ENCODE results near the gene IGSF3.

IGSF3 gene

GRCh38 chr1:116679091-116679827 lies 11.7 kb upstream of the IGSF3 start:
- DNase-seq (ENCODE audit: low read depth in 1 of 2, low spot score in 1 of 2) = no peak
- TF ChIP-seq POLR2AphosphoS5 (IDR thresholded peaks at IDR 0.05; ENCODE audit: low read depth) = no peak
- TF ChIP-seq SPI1 (IDR thresholded peaks at IDR 0.05; ENCODE audit: borderline replicate concordance, low read depth) = no peak
- TF ChIP-seq, protein P1, sequence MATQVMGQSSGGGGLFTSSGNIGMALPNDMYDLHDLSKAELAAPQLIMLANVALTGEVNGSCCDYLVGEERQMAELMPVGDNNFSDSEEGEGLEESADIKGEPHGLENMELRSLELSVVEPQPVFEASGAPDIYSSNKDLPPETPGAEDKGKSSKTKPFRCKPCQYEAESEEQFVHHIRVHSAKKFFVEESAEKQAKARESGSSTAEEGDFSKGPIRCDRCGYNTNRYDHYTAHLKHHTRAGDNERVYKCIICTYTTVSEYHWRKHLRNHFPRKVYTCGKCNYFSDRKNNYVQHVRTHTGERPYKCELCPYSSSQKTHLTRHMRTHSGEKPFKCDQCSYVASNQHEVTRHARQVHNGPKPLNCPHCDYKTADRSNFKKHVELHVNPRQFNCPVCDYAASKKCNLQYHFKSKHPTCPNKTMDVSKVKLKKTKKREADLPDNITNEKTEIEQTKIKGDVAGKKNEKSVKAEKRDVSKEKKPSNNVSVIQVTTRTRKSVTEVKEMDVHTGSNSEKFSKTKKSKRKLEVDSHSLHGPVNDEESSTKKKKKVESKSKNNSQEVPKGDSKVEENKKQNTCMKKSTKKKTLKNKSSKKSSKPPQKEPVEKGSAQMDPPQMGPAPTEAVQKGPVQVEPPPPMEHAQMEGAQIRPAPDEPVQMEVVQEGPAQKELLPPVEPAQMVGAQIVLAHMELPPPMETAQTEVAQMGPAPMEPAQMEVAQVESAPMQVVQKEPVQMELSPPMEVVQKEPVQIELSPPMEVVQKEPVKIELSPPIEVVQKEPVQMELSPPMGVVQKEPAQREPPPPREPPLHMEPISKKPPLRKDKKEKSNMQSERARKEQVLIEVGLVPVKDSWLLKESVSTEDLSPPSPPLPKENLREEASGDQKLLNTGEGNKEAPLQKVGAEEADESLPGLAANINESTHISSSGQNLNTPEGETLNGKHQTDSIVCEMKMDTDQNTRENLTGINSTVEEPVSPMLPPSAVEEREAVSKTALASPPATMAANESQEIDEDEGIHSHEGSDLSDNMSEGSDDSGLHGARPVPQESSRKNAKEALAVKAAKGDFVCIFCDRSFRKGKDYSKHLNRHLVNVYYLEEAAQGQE (IDR thresholded peaks at IDR 0.05; ENCODE audit: insufficient replicate concordance, low read depth) = no peak
- TF ChIP-seq GABPA (IDR thresholded peaks at IDR 0.05; ENCODE audit: low read depth) = no peak
- no peak for TF ChIP-seq CTCF (IDR thresholded peaks at IDR 0.05; ENCODE audit: insufficient read depth, low read length)

DNA sequence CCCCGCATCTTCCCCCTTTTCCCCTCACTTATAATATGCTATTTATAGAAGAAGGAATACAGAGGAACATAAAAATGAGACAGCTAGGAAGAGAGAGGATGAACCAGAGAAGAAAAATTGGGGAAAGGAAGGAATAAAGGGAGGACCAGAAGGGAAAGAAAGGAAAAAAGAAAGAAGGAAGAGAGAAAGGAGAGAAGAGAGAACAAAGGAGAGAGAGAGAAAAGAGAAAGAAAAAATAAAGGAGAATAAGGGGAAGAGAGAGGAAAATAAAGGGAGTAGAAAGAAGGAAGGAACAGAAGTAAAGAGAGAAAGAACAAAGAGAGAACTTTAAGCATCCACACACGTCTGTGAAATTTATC lies 11.2 kb upstream of the IGSF3 start:
- TF ChIP-seq, protein P1 (IDR thresholded peaks at IDR 0.05; ENCODE audit: insufficient replicate concordance, low read depth) = no peak
- TF ChIP-seq GABPA (IDR thresholded peaks at IDR 0.05; ENCODE audit: low read depth) = no peak
- no peak for TF ChIP-seq CTCF (IDR thresholded peaks at IDR 0.05; ENCODE audit: insufficient read depth, low read length)
- TF ChIP-seq POLR2AphosphoS5 (IDR thresholded peaks at IDR 0.05; ENCODE audit: low read depth) = no peak
- no peak for TF ChIP-seq SPI1 (IDR thresholded peaks at IDR 0.05; ENCODE audit: borderline replicate concordance, low read depth)
- no peak overlapping the region for H3K27ac ChIP-seq (replicated peaks)
- DNase-seq (ENCODE audit: low read depth in 1 of 2, low spot score in 1 of 2) = no peak
- no peak overlapping the region for H3K4me3 ChIP-seq (replicated peaks; ENCODE audit: insufficient read depth, low read length)
- peaks cover 6% of the 10 kb centered on the region for H3K27me3 ChIP-seq (ENCODE audit: insufficient read depth, poor library complexity, severe bottlenecking)

More at GRCh38 chr1:116679091-116679827, 11.7 kb upstream of the IGSF3 start:
- Histone ChIP-seq H3K4me3 (replicated peaks; ENCODE audit: insufficient read depth, low read length) (no peak overlapping the region), H3K27me3 (ENCODE audit: insufficient read depth, poor library complexity, severe bottlenecking) (peaks cover 3% of the 10 kb centered on the region), H3K27ac (replicated peaks) (no peak overlapping the region)

- DNase-seq (ENCODE audit: low read depth in 1 of 2, low spot score in 1 of 2) = no peak
- H3K27ac ChIP-seq (replicated peaks) = no peak overlapping the region
- no peak overlapping the region for H3K4me3 ChIP-seq (replicated peaks; ENCODE audit: insufficient read depth, low read length)
- H3K27me3 ChIP-seq (ENCODE audit: insufficient read depth, poor library complexity, severe bottlenecking) = peaks cover 6% of the 10 kb centered on the region
- TF ChIP-seq, protein P1 (IDR thresholded peaks at IDR 0.05; ENCODE audit: insufficient replicate concordance, low read depth) = no peak
- TF ChIP-seq POLR2AphosphoS5 (IDR thresholded peaks at IDR 0.05; ENCODE audit: low read depth) (no peak), SPI1 (IDR thresholded peaks at IDR 0.05; ENCODE audit: borderline replicate concordance, low read depth) (no peak), GABPA (IDR thresholded peaks at IDR 0.05; ENCODE audit: low read depth) (no peak), CTCF (IDR thresholded peaks at IDR 0.05; ENCODE audit: insufficient read depth, low read length) (no peak)
Observed at GRCh38 chr1:116677474-116678062, 10.0 kb upstream of the IGSF3 start.
